GM06990 (cell line): ENCODE results near the gene ALPG.
"Not testable (repeated sequence)": the region's sequence is repeated elsewhere in the genome, so short reads cannot be mapped to it uniquely, and the experiment has no call there.

Experiments
- DNase-seq: peaks from one replicate; pipeline ENCODE4 v3.0.0-alpha.2; 2011; ENCODE audit not compliant: insufficient read length; ENCODE audit errors: extremely low read depth
- H3K27me3 ChIP-seq: replicated peaks from 2 replicates; pipeline ENCODE4 v1.6.0; 2011; ENCODE audit warnings: low read length; ENCODE audit not compliant: control insufficient read depth, insufficient read depth
- H3K36me3 ChIP-seq: 2 replicates; pipeline ENCODE4 v1.5.1; 2011; ENCODE audit warnings: low read length; ENCODE audit not compliant: control insufficient read depth, insufficient read depth
- H3K4me3 ChIP-seq: replicated peaks from 2 replicates; pipeline ENCODE4 v1.5.1; 2011; ENCODE audit warnings: low read depth, mild to moderate bottlenecking, control low read depth, low read length
- TF ChIP-seq, protein P1 (sequence below): IDR thresholded peaks from 2 replicates; pipeline ENCODE4 v1.5.1; 2011; ENCODE audit warnings: low read length, control low read depth, mild to moderate bottlenecking, inconsistent platforms; ENCODE audit not compliant: insufficient read depth, poor library complexity, severe bottlenecking

Gene ALPG

DNA sequence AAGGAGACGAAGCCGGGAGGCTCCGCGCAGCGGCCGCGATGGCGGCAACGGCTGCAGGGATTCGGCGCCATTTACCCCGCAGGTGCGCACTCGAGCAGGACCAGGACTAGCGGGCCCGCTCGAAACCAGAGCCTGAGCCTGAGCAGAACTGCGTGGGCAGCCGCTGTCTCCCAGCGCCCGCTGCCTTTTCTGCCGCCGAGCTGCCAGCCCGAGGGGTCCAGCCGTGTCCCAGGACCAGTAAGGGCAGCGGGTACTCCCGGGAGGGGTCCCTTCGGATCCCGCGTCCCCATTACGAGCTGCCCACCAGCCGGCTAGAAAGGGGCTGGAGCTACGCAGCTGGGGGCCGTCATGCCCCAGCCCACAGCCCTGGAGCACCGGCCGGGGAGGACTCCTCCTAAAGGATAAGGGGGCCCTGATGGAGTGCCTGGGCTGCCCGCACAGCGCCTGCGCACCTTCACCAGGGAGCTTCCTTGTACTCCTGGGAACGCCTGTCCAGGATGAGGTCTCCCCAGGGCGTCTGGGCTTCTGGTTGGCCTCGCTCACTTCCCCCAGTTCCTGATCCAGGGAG, 18.2 kb upstream of the ALPG start:
- no peak for DNase-seq
- Histone ChIP-seq H3K4me3 (no peak overlapping the region), H3K27me3 (no peaks in the 10 kb centered on the region), H3K36me3 (no peaks in the 10 kb centered on the region)
- TF ChIP-seq, protein P1, sequence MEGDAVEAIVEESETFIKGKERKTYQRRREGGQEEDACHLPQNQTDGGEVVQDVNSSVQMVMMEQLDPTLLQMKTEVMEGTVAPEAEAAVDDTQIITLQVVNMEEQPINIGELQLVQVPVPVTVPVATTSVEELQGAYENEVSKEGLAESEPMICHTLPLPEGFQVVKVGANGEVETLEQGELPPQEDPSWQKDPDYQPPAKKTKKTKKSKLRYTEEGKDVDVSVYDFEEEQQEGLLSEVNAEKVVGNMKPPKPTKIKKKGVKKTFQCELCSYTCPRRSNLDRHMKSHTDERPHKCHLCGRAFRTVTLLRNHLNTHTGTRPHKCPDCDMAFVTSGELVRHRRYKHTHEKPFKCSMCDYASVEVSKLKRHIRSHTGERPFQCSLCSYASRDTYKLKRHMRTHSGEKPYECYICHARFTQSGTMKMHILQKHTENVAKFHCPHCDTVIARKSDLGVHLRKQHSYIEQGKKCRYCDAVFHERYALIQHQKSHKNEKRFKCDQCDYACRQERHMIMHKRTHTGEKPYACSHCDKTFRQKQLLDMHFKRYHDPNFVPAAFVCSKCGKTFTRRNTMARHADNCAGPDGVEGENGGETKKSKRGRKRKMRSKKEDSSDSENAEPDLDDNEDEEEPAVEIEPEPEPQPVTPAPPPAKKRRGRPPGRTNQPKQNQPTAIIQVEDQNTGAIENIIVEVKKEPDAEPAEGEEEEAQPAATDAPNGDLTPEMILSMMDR = no peak

- Histone ChIP-seq H3K27me3 (no peaks in the 10 kb centered on the region), H3K36me3 (no peaks in the 10 kb centered on the region), H3K4me3 (no peak overlapping the region)
- no peak for DNase-seq
- TF ChIP-seq, protein P1 = no peak
Measured at GRCh38 chr2:232389327-232389726, 17.3 kb upstream of the ALPG start.

DNA sequence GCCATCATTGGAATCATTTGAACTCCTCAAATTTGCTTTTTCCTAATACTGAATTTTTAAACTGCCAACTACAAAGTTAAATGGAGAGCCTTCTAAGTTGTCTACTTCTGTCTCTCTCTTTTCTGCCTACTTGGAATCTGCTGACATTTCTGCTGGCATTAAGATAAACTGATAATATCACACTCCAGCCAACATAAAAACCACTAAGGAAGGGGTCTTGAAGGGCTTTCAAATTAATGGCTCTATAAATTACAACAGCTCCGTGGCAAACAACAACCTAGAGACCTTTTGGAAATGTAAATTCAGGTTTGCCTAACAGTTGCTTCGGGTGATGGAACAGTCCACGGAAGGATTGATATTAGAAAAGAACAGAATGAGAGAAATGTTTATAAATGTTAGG, 16.0 kb upstream of the ALPG start:
- H3K36me3 ChIP-seq = no peaks in the 10 kb centered on the region
- no peaks in the 10 kb centered on the region for H3K27me3 ChIP-seq
- DNase-seq = no peak
- TF ChIP-seq, protein P1 = no peak
- no peak overlapping the region for H3K4me3 ChIP-seq

DNA sequence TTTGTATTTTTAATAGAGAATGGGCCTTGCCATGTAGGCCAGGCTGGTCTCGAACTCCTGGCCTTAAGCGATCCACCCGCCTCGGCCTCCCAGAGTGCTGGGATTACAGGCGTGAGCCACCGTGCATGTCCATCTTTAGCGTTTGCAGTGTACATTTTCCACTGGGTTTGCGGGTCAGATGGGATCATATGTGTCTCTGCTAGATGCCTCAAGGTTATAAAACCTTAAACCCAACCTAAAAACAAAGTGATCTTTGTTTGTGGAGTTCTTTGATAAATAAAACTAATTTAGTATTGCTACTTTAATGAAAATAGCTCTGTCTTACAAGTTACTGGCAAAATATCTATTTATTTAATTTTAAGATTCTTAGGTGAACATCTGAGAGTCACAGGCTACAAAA, 13.1 kb upstream of the ALPG start:
- Histone ChIP-seq H3K4me3 (no peak overlapping the region), H3K27me3 (no peaks in the 10 kb centered on the region), H3K36me3 (no peaks in the 10 kb centered on the region)
- TF ChIP-seq, protein P1 = no peak
- DNase-seq = no peak

GRCh38 chr2:232394431-232394830, 12.2 kb upstream of the ALPG start:
- not testable (repeated sequence) for H3K27me3 ChIP-seq, H3K4me3 ChIP-seq, DNase-seq, H3K36me3 ChIP-seq

DNA sequence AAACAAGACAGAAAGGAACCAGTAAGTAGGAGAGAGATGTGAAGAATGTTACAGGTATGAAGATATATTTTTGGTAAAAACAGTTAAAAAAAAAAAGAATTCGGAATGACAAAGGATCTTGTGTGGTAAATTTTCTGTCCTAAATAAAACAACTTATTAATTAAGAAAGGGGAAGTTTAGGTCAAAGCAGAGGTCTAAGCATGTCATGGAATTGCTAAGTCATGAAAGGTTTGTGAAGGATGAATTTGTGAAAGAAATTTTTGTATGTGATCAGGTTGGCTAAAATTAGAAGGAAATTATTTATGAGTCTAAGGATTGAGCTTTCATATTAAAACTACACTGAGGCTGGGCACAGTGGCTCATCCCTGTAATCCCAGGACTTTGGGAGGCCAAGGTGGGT, 11.1 kb upstream of the ALPG start:
- no peaks in the 10 kb centered on the region for H3K27me3 ChIP-seq
- H3K36me3 ChIP-seq = no peaks in the 10 kb centered on the region
- no peak for DNase-seq
- TF ChIP-seq, protein P1 = no peak
- H3K4me3 ChIP-seq = no peak overlapping the region
